HG02642 (cell line): ENCODE measurements around the gene TNFRSF14.

ENCODE experiments used
- ATAC-seq: cut with Tn5 transposase; IDR thresholded peaks from one replicate; pipeline ENCODE4 v1.9.1; 2021; ENCODE audit warnings: mild to moderate bottlenecking; ENCODE audit not compliant: unreplicated experiment, poor library complexity

TNFRSF14 gene

GRCh38 chr1:2611031-2611501, 54.9 kb downstream of the TNFRSF14 start:
- no peak for ATAC-seq

DNA sequence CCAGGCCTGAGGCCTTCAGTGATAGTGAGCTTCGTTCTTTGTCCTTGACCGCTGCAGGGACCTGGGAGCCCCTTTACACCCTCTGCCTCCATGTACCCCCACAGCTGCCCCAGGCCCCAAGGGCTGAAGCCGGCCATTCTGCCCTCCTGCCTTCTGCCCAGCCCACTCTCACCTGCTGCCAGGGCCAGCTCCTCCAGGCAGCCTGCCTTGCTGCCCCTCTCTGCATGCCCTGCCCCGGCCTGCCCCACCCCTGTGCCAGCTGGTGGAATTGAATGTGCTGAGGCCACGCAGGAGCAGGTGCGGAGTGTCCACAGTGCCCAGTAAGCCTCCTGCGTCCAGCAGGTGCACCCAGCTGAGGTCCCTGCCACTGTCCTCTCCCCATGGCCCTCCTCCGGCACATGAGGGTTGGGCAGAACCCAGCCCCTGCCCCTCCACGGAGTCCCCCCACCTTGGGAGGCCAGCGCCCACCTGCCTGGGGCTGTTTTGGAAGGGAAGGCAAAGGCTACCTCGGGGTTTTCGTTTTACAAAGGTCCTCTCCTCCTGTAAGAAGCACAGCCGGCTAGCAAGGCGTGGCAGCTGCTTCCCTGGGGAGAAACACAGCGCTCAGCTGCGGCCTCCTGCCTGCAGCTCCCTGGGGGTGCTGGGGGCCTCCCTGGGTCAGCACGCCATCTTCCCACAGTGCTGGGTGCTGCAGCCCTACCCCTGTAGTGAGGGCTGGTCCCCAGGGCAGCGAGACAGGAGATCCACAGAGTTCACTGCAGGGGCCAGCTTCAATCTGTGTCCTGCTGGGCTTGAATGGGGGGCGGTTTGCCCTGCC, 55.7 kb downstream of the TNFRSF14 start:
- ATAC-seq: no peak

GRCh38 chr1:2612591-2613365, 56.6 kb downstream of the TNFRSF14 start:
- no peak for ATAC-seq
